HL-60 (cell line): ENCODE measurements around the gene DEDD.

Experiments used
- DNase-seq, 2 experiments: peaks; one replicate each; pipeline ENCODE4 v3.0.0-alpha.2; 2010 to 2020; ENCODE audit warnings: low read depth in 1 of 2, low spot score in 1 of 2
- H3K27ac ChIP-seq: fragments of 250-450 bp; sonication (Bioruptor Pico); replicated peaks from 2 replicates; pipeline ENCODE4 v1.5.1; 2020; ENCODE audit warnings: mild to moderate bottlenecking, moderate library complexity
- H3K27me3 ChIP-seq: fragments of 250-450 bp; sonication (Bioruptor Pico); 2 replicates; pipeline ENCODE4 v1.5.1; 2021; ENCODE audit warnings: mild to moderate bottlenecking, moderate library complexity; ENCODE audit not compliant: insufficient read depth, poor library complexity, severe bottlenecking
- H3K4me3 ChIP-seq: replicated peaks from 2 replicates; pipeline ENCODE4 v1.5.1; 2011; ENCODE audit warnings: mild to moderate bottlenecking, control low read depth, low read length; ENCODE audit not compliant: insufficient read depth
- CTCF ChIP-seq: IDR thresholded peaks from one replicate; pipeline ENCODE4 v1.5.1; 2011; ENCODE audit warnings: low read length, control low read depth, inconsistent platforms; ENCODE audit not compliant: insufficient read depth
- GABPA ChIP-seq: IDR thresholded peaks from 2 replicates; pipeline ENCODE4 v1.6.1; 2012; ENCODE audit warnings: low read depth
- POLR2AphosphoS5 ChIP-seq: IDR thresholded peaks from 2 replicates; pipeline ENCODE4 v1.6.1; 2012; ENCODE audit warnings: low read depth
- REST ChIP-seq: IDR thresholded peaks from 2 replicates; pipeline ENCODE4 v1.6.1; 2012; ENCODE audit warnings: low read depth; ENCODE audit not compliant: insufficient replicate concordance
- SPI1 ChIP-seq: IDR thresholded peaks from 2 replicates; pipeline ENCODE4 v1.6.1; 2012; ENCODE audit warnings: low read depth, mild to moderate bottlenecking, borderline replicate concordance

DEDD gene

GRCh38 chr1:161176468-161177111 lies 44.1 kb upstream of the DEDD start:
- Histone ChIP-seq H3K4me3 (peak overlapping the region; percentile 86), H3K27me3 (no peaks in the 10 kb centered on the region), H3K27ac (peak overlapping the region; percentile 73)
- DNase-seq: no peak
- TF ChIP-seq GABPA (no peak), SPI1 (no peak), CTCF (no peak), POLR2AphosphoS5 (no peak), REST (no peak)

GRCh38 chr1:161175771-161176453 lies 43.4 kb upstream of the DEDD start:
- Histone ChIP-seq H3K4me3 (peak overlapping the region; percentile 86; the same call in 1 of the 2 replicates), H3K27ac (no peak overlapping the region), H3K27me3 (no peaks in the 10 kb centered on the region)
- DNase-seq: no peak
- no peak for TF ChIP-seq SPI1
- no peak for TF ChIP-seq POLR2AphosphoS5
- TF ChIP-seq REST: no peak
- TF ChIP-seq GABPA: no peak
- no peak for TF ChIP-seq CTCF

- H3K27me3 ChIP-seq: no peaks in the 10 kb centered on the region
- no peak overlapping the region for H3K4me3 ChIP-seq
- no peak for TF ChIP-seq POLR2AphosphoS5
- no peak for TF ChIP-seq REST
- no peak for TF ChIP-seq SPI1
- no peak for TF ChIP-seq GABPA
- no peak for TF ChIP-seq CTCF
- no peak overlapping the region for H3K27ac ChIP-seq
- no peak for DNase-seq
Observed at GRCh38 chr1:161174911-161175310, 42.4 kb upstream of the DEDD start.
